Caco-2 (cell line): ENCODE data around the gene SLIT3. TPM values are rescaled to one million over a fixed set of nuclear protein-coding genes. Genes with fewer than 3 reads are reported as not detected.

Experiments used
- BruUV-seq: library from RNA; stranded (reverse); fragments of 400-500 nt; replicated peaks from 2 replicates; lab custom pipeline; 2021; lab: Mats Ljungman, UMichigan
- CTCF ChIA-PET: fragments of 300-600 bp; sonication (Branson Sonifier 250); formaldehyde crosslinking; loops from one replicate; lab custom pipeline; 2022; ENCODE audit warnings: antibody characterized with exemption; lab: Charles Lee
- POLR2A ChIA-PET: fragments of 300-600 bp; sonication (Branson Sonifier 250); formaldehyde crosslinking; loops from one replicate; lab custom pipeline; 2022; ENCODE audit warnings: antibody characterized with exemption; lab: Charles Lee
- DNase-seq, 2 experiments: peaks; one replicate each; pipeline versions ENCODE4 v3.0.0 to v3.0.0-alpha.2; 2020 to 2022
- H3K27me3 ChIP-seq: replicated peaks from 2 replicates; pipeline ENCODE4 v1.6.0; 2011; ENCODE audit warnings: low read length; ENCODE audit not compliant: control insufficient read depth, insufficient read depth
- H3K36me3 ChIP-seq: 2 replicates; pipeline ENCODE4 v1.5.1; 2011; ENCODE audit warnings: low read length; ENCODE audit not compliant: control insufficient read depth, insufficient read depth
- H3K4me1 ChIP-seq: fragments of 250-450 bp; sonication (Bioruptor Pico); 2 replicates; pipeline ENCODE4 v1.5.1; 2020; ENCODE audit warnings: mild to moderate bottlenecking
- H3K4me3 ChIP-seq: 2 replicates; pipeline ENCODE4 v1.5.1; 2011; ENCODE audit warnings: low read depth, mild to moderate bottlenecking, control low read depth, low read length
- H3K9me3 ChIP-seq: fragments of 250-450 bp; sonication (Bioruptor Pico); 2 replicates; pipeline ENCODE4 v1.5.1; 2020; ENCODE audit warnings: mild to moderate bottlenecking, moderate library complexity
- H3K27ac Mint-ChIP-seq: one replicate; pipeline ENCODE4 v1.8.0; 2022; ENCODE audit warnings: mixed read lengths; ENCODE audit not compliant: unreplicated experiment
- H3K27me3 Mint-ChIP-seq: one replicate; pipeline ENCODE4 v1.8.0; 2022; ENCODE audit warnings: mixed read lengths; ENCODE audit not compliant: insufficient read depth, unreplicated experiment
- H3K36me3 Mint-ChIP-seq: one replicate; pipeline ENCODE4 v1.8.0; 2022; ENCODE audit warnings: mild to moderate bottlenecking, mixed read lengths; ENCODE audit not compliant: insufficient read depth, unreplicated experiment
- H3K4me1 Mint-ChIP-seq: one replicate; pipeline ENCODE4 v1.8.0; 2022; ENCODE audit warnings: low read depth, mixed read lengths; ENCODE audit not compliant: unreplicated experiment
- H3K4me3 Mint-ChIP-seq: one replicate; pipeline ENCODE4 v1.8.0; 2022; ENCODE audit warnings: mild to moderate bottlenecking, moderate library complexity, mixed read lengths; ENCODE audit not compliant: unreplicated experiment
- H3K9me3 Mint-ChIP-seq: one replicate; pipeline ENCODE4 v1.8.0; 2022; ENCODE audit warnings: mixed read lengths; ENCODE audit not compliant: unreplicated experiment
- CTCF ChIP-seq, 2 experiments: fragments of 200-600 bp in 1 of 2; IDR thresholded peaks; 1 replicate in 1 of 2; 2 replicates in 1 of 2; pipeline versions ENCODE4 v1.5.1 to v1.8.0; 2011 to 2022; ENCODE audit warnings: antibody characterized with exemption in 1 of 2, control low read depth in 1 of 2, inconsistent platforms in 1 of 2, low read depth in 1 of 2, low read length in 1 of 2, mild to moderate bottlenecking in 1 of 2, moderate library complexity in 1 of 2; ENCODE audit not compliant: insufficient read depth in 1 of 2, severe bottlenecking in 1 of 2, unreplicated experiment in 1 of 2
- intact Hi-C: fragments of 100-400 bp; cut with micrococcal nuclease; formaldehyde crosslinking; loops from one replicate; pipeline ENCODE4 v1.10.0; 2022; ENCODE audit not compliant: unreplicated experiment
- total RNA-seq: library from RNA; stranded (reverse); gene quantifications from 2 replicates; pipeline ENCODE4 v1.2.3, GENCODE V29; 2022

The SLIT3 gene
- total RNA-seq, 1 experiment from 2014 or later, result 2.1 TPM

GRCh38 chr5:169185626-169186025, 115.3 kb downstream of the SLIT3 start:
- no peak overlapping the region for H3K4me3 Mint-ChIP-seq
- CTCF ChIA-PET, result interaction anchor here (0.8 kb wide), 1 partner anchor 38 kb away, joined by 4 read pairs; no protein-coding TSS in a partner anchor

GRCh38 chr5:169183576-169183975, 117.4 kb downstream of the SLIT3 start:
- Histone ChIP-seq H3K27me3 (no peaks in the 10 kb centered on the region), H3K9me3 (no peaks in the 10 kb centered on the region), H3K4me3 (no peak overlapping the region), H3K36me3 (no peaks in the 10 kb centered on the region), H3K4me1 (peaks cover 24% of the 10 kb centered on the region)
- peaks cover 13% of the 10 kb centered on the region for H3K4me1 Mint-ChIP-seq
- H3K9me3 Mint-ChIP-seq, result no peaks in the 10 kb centered on the region
- intact Hi-C loops, result no loop called here
- H3K36me3 Mint-ChIP-seq, result no peaks in the 10 kb centered on the region
- ChIA-PET POLR2A (no interaction called here), CTCF (no interaction called here)
- no TSS peak for BruUV-seq
- H3K27me3 Mint-ChIP-seq, result no peaks in the 10 kb centered on the region
- no peak overlapping the region for H3K27ac Mint-ChIP-seq
- DNase-seq, result no peak
- TF ChIP-seq CTCF (IDR thresholded peaks at IDR 0.05; ENCODE audit: insufficient read depth in 1 of 2, low read depth in 1 of 2, low read length in 1 of 2, severe bottlenecking in 1 of 2, unreplicated experiment in 1 of 2), result no peak
- no peak overlapping the region for H3K4me3 Mint-ChIP-seq

More at GRCh38 chr5:169185626-169186025, 115.3 kb downstream of the SLIT3 start:
- H3K9me3 ChIP-seq, result no peaks in the 10 kb centered on the region
- Mint-ChIP-seq H3K4me1 (peaks cover 13% of the 10 kb centered on the region), H3K27me3 (no peaks in the 10 kb centered on the region), H3K27ac (peak overlapping the region; percentile 85), H3K36me3 (no peaks in the 10 kb centered on the region), H3K9me3 (no peaks in the 10 kb centered on the region)
- no peaks in the 10 kb centered on the region for H3K27me3 ChIP-seq
- POLR2A ChIA-PET, result interaction anchor here (1.1 kb wide), 1 partner anchor 33 kb away, joined by 3 read pairs; no protein-coding TSS in a partner anchor
- BruUV-seq, result no TSS peak
- no peak overlapping the region for H3K4me3 ChIP-seq
- no peak for TF ChIP-seq CTCF (IDR thresholded peaks at IDR 0.05; ENCODE audit: insufficient read depth in 1 of 2, low read depth in 1 of 2, low read length in 1 of 2, severe bottlenecking in 1 of 2, unreplicated experiment in 1 of 2)
- H3K36me3 ChIP-seq, result no peaks in the 10 kb centered on the region
- DNase-seq, result peak in 1 of 2 experiments; percentile 19
- intact Hi-C loops, result loop anchor here (1.0 to 2.0 kb wide), 2 partner anchors 34 to 87 kb away; no protein-coding TSS in a partner anchor
- peaks cover 17% of the 10 kb centered on the region for H3K4me1 ChIP-seq

GRCh38 chr5:169182797-169183196, 118.1 kb downstream of the SLIT3 start:
- CTCF ChIA-PET, result no interaction called here
- no peak for DNase-seq
- H3K27ac Mint-ChIP-seq, result no peak overlapping the region

More at GRCh38 chr5:169182797-169183196, 118.1 kb downstream of the SLIT3 start:
- no peaks in the 10 kb centered on the region for H3K9me3 Mint-ChIP-seq
- no TSS peak for BruUV-seq
- no peaks in the 10 kb centered on the region for H3K36me3 Mint-ChIP-seq
- H3K27me3 Mint-ChIP-seq, result no peaks in the 10 kb centered on the region
- Histone ChIP-seq H3K27me3 (no peaks in the 10 kb centered on the region), H3K4me1 (peaks cover 32% of the 10 kb centered on the region), H3K9me3 (no peaks in the 10 kb centered on the region), H3K36me3 (no peaks in the 10 kb centered on the region), H3K4me3 (no peak overlapping the region)
- POLR2A ChIA-PET, result no interaction called here
- H3K4me3 Mint-ChIP-seq, result no peak overlapping the region
- TF ChIP-seq CTCF (IDR thresholded peaks at IDR 0.05; ENCODE audit: insufficient read depth in 1 of 2, low read depth in 1 of 2, low read length in 1 of 2, severe bottlenecking in 1 of 2, unreplicated experiment in 1 of 2), result no peak
- intact Hi-C loops, result no loop called here
- H3K4me1 Mint-ChIP-seq, result peaks cover 13% of the 10 kb centered on the region
